Measurements from ENCODE around the gene ZNF12.
"Not testable (repeated sequence)": the region's sequence is repeated elsewhere in the genome, so short reads cannot be mapped to it uniquely, and the experiment has no call there.

GRCh38 chr7:6728893-6729491, 22.2 kb upstream of the ZNF12 start:
- TF ChIP-seq RAD21 (IDR thresholded peaks at IDR 0.05; ENCODE audit: insufficient read depth, low read depth, low read length); SUZ12 (IDR thresholded peaks at IDR 0.05; ENCODE audit: unreplicated experiment); REST (IDR thresholded peaks at IDR 0.05; ENCODE audit: low read depth, low read length); POLR2A (IDR thresholded peaks at IDR 0.05; ENCODE audit: low read depth, low read length); CTCF (IDR thresholded peaks at IDR 0.05 in 2 of 3, conservative IDR thresholded peaks at IDR 0.05 in 1 of 3; ENCODE audit: control insufficient read depth in 2 of 3, extremely low read depth in 1 of 3, insufficient read depth in 1 of 3, low read depth in 3 of 3, low read length in 3 of 3): not testable (repeated sequence)

Measured in GM12878 (cell line).